ENCODE data around the gene TRIM41. TPM values are rescaled to one million over a fixed set of nuclear protein-coding genes. Genes with fewer than 3 reads are reported as not detected.

Gene TRIM41
- total RNA-seq, 1 donor from 2014 or later = 24.6 TPM

- ATAC-seq (peak; percentile 12), DNase-seq (ENCODE audit: low spot score) (peak; percentile 78)
- intact Hi-C loops (cut with DNase I) = no loop called here
These were observed 778 bp downstream of the TRIM41 start for GRCh38 chr5:181223729-181224389.

GRCh38 chr5:181224390-181225229, 1.5 kb downstream of the TRIM41 start:
- intact Hi-C loops (cut with DNase I) = no loop called here
- ATAC-seq (no peak), DNase-seq (ENCODE audit: low spot score) (no peak)

- DNase-seq (ENCODE audit: low spot score) (no peak), ATAC-seq (no peak)
- intact Hi-C loops (cut with DNase I) = no loop called here
These were observed 6.9 kb downstream of the TRIM41 start for GRCh38 chr5:181229996-181230395.

- intact Hi-C loops (cut with DNase I) = no loop called here
- no peak for DNase-seq (ENCODE audit: low spot score)
- no peak for ATAC-seq
These were observed 7.5 kb downstream of the TRIM41 start for GRCh38 chr5:181230551-181230950.

GRCh38 chr5:181231432-181231831, 8.4 kb downstream of the TRIM41 start:
- no peak for ATAC-seq
- DNase-seq (ENCODE audit: low spot score) = peak; percentile 53

GRCh38 chr5:181232593-181232992, 9.5 kb downstream of the TRIM41 start:
- DNase-seq (ENCODE audit: low spot score) (no peak), ATAC-seq (no peak)

More at GRCh38 chr5:181231432-181231831, 8.4 kb downstream of the TRIM41 start:
- intact Hi-C loops (cut with DNase I) = no loop called here

GRCh38 chr5:181233088-181233800, 10.2 kb downstream of the TRIM41 start:
- DNase-seq (ENCODE audit: low spot score) (no peak), ATAC-seq (no peak)
- intact Hi-C loops (cut with DNase I) = no loop called here

More at GRCh38 chr5:181232593-181232992, 9.5 kb downstream of the TRIM41 start:
- intact Hi-C loops (cut with DNase I) = no loop called here

- DNase-seq (ENCODE audit: low spot score) (no peak), ATAC-seq (no peak)
- intact Hi-C loops (cut with DNase I) = no loop called here
These were observed 10.8 kb downstream of the TRIM41 start for GRCh38 chr5:181233801-181234454.

- intact Hi-C loops (cut with DNase I) = no loop called here
- ATAC-seq (no peak), DNase-seq (ENCODE audit: low spot score) (no peak)
These were observed 11.6 kb downstream of the TRIM41 start for GRCh38 chr5:181234455-181235306.

- intact Hi-C loops (cut with DNase I) = no loop called here
- DNase-seq (ENCODE audit: low spot score) = no peak
- no peak for ATAC-seq
These were observed 12.2 kb downstream of the TRIM41 start for GRCh38 chr5:181235323-181235688.

- no peak for DNase-seq (ENCODE audit: low spot score)
These were observed 12.7 kb downstream of the TRIM41 start for GRCh38 chr5:181235689-181236366.

GRCh38 chr5:181236471-181236870, 13.4 kb downstream of the TRIM41 start:
- intact Hi-C loops (cut with DNase I) = no loop called here
- DNase-seq (ENCODE audit: low spot score) (no peak), ATAC-seq (no peak)

More at GRCh38 chr5:181235689-181236366, 12.7 kb downstream of the TRIM41 start:
- ATAC-seq = no peak
- intact Hi-C loops (cut with DNase I) = no loop called here

- DNase-seq (ENCODE audit: low spot score) (no peak), ATAC-seq (no peak)
- intact Hi-C loops (cut with DNase I) = no loop called here
These were observed 14.0 kb downstream of the TRIM41 start for GRCh38 chr5:181236954-181237641.

- ATAC-seq (no peak), DNase-seq (ENCODE audit: low spot score) (peak; percentile 15)
- intact Hi-C loops (cut with DNase I) = no loop called here
These were observed 14.8 kb downstream of the TRIM41 start for GRCh38 chr5:181237729-181238385.

- intact Hi-C loops (cut with DNase I) = no loop called here
- ATAC-seq (no peak), DNase-seq (ENCODE audit: low spot score) (peak; percentile 27)
These were observed 16.1 kb downstream of the TRIM41 start for GRCh38 chr5:181239062-181239663.

GRCh38 chr5:181241393-181241975, 18.4 kb downstream of the TRIM41 start:
- DNase-seq (ENCODE audit: low spot score) (peak; percentile 37), ATAC-seq (no peak)
- intact Hi-C loops (cut with DNase I) = no loop called here

Data from sciatic nerve (tissue), 2 donors.